ENCODE data around the gene PPP4R2.

DNA sequence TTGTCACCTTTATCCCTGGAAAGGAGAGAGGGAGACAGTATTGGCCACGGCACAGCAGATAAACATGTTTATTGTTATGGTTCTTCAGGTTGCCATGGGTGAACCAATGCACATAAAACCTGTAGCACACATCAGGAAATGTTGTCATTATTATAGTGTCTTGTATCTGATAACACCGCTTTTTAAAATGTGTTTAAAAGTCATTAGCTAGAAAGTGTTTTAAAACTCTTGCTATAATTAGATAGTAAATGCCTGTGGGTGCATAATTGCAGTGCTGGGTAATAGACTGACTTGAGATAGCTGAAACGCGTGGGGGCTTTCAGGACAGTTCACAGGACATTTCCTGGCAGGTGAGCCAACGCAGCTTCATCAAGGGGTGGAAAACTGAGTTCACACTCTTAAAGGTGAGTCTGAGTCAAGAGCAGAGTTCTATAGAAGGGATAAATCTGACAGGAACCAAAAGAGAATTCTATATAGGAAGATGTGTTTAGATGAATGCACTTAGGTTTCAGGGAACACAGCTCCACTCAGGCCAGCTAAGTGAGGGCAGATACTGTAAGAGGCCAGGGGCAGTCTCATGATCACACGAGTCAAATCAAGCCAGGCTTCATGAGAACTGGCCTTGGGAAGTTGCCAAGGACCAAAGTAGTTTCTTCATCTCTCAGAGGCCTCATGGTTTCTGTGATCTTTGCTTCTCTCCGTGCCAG is 35.6 kb upstream of the PPP4R2 start:
- TF ChIP-seq CTCF (IDR thresholded peaks at IDR 0.05), result no peak
- TF ChIP-seq POLR2A (IDR thresholded peaks at IDR 0.05), result no peak
